ENCODE data around the gene PCDHGB4. TPM values are rescaled to one million over a fixed set of nuclear protein-coding genes. Genes with fewer than 3 reads are reported as not detected.
"Not testable (repeated sequence)": the region's sequence is repeated elsewhere in the genome, so short reads cannot be mapped to it uniquely, and the experiment has no call there.

The PCDHGB4 gene
- total RNA-seq, 1 donor from 2014 or later, result 9.0 TPM

- no peak for DNase-seq (ENCODE audit: low spot score)
- intact Hi-C loops (cut with DNase I), result no loop called here
- ATAC-seq, result no peak
Measured at GRCh38 chr5:141393267-141393666, 5.8 kb downstream of the PCDHGB4 start.

GRCh38 chr5:141394401-141395187 is 7.1 kb downstream of the PCDHGB4 start:
- DNase-seq (ENCODE audit: low spot score); intact Hi-C loops (cut with DNase I); ATAC-seq: not testable (repeated sequence)

GRCh38 chr5:141397756-141398551 is 10.5 kb downstream of the PCDHGB4 start, which contains the start of gene PCDHGB5:
PCDHGB5 (plus strand) TSS chr5:141397947; CDS start chr5:141398128, 181 bp downstream.
- ATAC-seq (peak; percentile 84), DNase-seq (ENCODE audit: low spot score) (peak; percentile 64)
- intact Hi-C loops (cut with DNase I), result not testable (repeated sequence)

GRCh38 chr5:141398608-141399007 is 11.1 kb downstream of the PCDHGB4 start:
- DNase-seq (ENCODE audit: low spot score) (no peak), ATAC-seq (no peak)
- intact Hi-C loops (cut with DNase I), result no loop called here

- ATAC-seq (no peak), DNase-seq (ENCODE audit: low spot score) (no peak)
- intact Hi-C loops (cut with DNase I), result no loop called here
Measured at GRCh38 chr5:141399555-141400258, 12.2 kb downstream of the PCDHGB4 start.

GRCh38 chr5:141402553-141403243 is 15.2 kb downstream of the PCDHGB4 start, which contains the start of gene PCDHGA9:
PCDHGA9 (plus strand) TSS chr5:141402778; CDS start chr5:141402953, 175 bp downstream.
- ATAC-seq (no peak), DNase-seq (ENCODE audit: low spot score) (no peak)
- intact Hi-C loops (cut with DNase I), result no loop called here

DNA sequence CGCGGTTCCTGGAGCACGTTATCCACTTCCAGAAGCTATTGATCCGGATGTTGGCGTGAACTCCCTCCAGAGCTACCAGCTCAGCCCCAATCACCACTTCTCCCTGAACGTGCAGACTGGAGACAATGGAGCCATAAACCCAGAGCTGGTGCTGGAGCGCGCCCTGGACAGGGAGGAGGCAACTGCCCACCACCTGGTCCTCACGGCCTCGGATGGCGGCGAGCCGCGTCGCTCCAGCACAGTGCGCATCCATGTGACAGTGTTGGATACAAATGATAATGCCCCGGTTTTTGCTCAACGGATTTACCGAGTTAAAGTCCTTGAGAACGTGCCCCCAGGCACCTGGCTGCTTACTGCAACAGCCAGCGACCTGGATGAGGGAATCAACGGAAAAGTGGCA is 15.9 kb downstream of the PCDHGB4 start:
- intact Hi-C loops (cut with DNase I), result no loop called here
- DNase-seq (ENCODE audit: low spot score) (no peak), ATAC-seq (no peak)

DNA sequence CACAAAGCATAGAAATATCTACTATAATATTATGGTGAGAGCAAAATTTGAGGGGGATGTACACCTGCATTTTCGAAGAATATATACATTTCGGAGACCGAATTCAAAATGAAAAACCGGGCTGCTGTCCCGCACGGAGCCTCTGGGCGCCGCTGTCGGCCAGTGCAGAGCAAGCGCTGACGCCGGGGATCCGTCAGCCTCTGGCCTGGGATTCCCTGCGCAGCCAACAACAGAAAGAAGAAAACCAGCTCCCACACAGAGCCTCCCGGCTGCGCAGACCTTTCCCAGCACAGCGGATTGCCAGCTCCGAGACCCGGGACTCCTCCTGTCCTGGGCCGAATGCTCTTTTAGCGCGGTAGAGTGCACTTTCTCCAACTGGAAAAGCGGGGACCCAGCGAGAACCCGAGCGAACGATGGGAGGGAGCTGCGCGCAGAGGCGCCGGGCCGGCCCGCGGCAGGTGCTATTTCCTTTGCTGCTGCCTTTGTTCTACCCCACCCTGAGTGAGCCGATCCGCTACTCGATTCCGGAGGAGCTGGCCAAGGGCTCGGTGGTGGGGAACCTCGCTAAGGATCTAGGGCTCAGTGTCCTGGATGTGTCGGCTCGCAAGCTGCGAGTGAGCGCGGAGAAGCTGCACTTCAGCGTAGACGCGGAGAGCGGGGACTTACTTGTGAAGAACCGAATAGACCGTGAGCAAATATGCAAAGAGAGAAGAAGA is 20.4 kb downstream of the PCDHGB4 start, which contains the start of gene PCDHGB6:
TSS of gene PCDHGB6 (plus strand) at position 232 of the 716 bp plus-strand sequence. CDS start at position 414, 182 bp downstream.
- ATAC-seq (peak; percentile 84), DNase-seq (ENCODE audit: low spot score) (peak; percentile 66)
- intact Hi-C loops (cut with DNase I), result not testable (repeated sequence)

DNA sequence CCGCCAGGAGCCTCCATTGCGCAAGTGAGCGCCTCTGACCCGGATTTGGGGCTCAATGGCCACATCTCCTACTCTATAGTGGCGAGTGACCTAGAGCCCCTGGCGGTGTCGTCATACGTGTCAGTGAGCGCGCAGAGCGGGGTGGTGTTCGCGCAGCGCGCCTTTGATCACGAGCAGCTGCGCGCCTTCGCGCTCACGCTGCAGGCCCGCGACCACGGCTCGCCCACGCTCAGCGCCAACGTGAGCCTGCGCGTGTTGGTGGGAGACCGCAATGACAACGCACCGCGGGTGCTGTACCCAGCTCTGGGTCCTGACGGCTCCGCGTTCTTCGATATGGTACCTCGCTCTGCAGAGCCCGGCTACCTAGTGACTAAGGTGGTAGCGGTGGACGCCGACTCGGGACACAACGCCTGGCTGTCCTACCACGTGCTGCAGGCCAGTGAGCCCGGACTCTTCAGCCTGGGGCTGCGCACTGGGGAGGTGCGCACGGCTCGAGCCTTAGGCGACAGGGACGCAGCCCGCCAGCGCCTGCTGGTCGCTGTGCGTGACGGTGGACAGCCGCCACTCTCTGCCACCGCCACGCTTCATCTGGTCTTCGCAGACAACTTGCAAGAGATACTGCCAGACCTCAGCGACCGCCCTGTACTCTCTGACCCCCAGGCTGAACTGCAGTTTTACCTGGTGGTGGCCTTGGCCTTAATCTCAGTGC is 22.3 kb downstream of the PCDHGB4 start:
- ATAC-seq (no peak), DNase-seq (ENCODE audit: low spot score) (no peak)
- intact Hi-C loops (cut with DNase I), result no loop called here

- ATAC-seq (no peak), DNase-seq (ENCODE audit: low spot score) (no peak)
- intact Hi-C loops (cut with DNase I), result no loop called here
Measured at GRCh38 chr5:141411575-141411974, 24.1 kb downstream of the PCDHGB4 start.

DNA sequence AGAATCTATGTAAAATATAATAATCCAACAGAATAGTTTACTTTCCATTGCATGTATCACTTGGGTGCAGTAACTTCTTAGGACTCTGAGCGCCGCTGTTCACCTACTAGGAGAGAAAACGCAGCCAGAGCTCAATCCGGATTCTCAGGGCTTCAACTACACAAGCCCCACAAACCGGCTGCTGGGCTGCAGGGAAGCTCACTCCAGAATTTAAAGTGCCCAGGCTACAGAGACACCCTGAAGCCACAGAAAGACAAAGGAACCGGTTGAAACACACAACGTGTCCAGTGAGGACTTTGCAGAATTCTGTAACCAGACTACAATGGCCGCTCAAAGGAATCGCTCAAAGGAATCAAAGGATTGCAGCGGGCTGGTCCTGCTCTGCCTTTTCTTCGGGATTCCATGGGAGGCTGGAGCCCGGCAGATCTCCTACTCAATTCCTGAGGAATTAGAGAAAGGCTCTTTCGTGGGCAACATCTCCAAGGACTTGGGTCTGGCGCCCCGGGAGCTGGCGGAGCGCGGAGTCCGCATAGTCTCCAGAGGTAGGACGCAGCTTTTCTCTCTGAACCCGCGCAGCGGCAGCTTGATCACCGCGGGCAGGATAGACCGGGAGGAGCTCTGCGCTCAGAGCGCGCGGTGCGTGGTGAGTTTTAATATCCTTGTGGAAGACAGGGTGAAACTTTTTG is 25.5 kb downstream of the PCDHGB4 start, which contains the start of gene PCDHGA10:
TSS of gene PCDHGA10 (plus strand) at position 134 of the 686 bp plus-strand sequence. CDS start at position 323, 189 bp downstream.
- peak; percentile 39 for ATAC-seq
- intact Hi-C loops (cut with DNase I), result no loop called here
- peak; percentile 59 for DNase-seq (ENCODE audit: low spot score)

DNA sequence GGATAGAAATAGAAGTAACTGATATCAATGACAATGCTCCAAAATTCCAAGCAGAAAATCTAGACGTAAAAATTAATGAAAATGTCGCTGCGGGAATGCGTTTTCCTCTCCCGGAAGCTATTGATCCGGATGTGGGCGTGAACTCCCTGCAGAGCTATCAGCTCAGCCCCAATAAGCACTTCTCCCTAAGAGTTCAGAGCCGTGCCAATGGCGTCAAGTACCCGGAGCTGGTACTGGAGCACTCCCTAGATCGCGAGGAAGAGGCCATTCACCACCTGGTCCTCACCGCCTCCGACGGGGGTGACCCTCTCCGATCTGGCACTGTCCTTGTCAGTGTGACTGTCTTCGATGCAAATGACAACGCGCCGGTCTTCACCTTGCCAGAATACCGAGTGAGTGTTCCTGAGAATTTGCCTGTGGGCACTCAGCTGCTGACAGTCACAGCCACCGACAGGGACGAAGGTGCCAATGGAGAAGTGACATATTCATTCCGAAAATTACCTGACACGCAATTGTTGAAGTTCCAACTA is 26.1 kb downstream of the PCDHGB4 start:
- intact Hi-C loops (cut with DNase I), result no loop called here
- DNase-seq (ENCODE audit: low spot score) (no peak), ATAC-seq (no peak)

DNA sequence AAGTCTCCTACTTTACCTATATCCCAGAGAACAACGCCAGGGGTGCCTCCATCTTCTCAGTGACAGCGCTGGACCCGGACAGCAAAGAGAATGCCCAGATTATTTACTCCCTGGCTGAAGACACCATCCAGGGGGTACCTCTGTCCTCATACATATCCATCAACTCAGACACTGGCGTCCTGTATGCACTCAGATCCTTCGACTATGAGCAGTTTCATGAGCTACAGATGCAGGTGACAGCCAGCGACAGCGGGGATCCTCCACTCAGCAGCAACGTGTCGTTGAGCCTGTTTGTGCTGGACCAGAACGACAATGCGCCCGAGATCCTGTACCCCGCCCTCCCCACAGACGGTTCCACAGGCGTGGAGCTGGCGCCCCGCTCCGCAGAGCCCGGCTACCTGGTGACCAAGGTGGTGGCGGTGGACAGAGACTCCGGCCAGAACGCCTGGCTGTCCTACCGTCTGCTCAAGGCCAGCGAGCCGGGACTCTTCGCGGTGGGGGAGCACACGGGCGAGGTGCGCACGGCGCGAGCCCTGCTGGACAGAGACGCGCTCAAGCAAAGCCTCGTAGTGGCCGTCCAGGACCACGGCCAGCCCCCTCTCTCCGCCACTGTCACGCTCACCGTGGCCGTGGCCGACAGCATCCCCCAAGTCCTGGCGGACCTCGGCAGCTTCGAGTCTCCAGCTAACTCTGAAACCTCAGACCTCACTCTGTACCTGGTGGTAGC is 27.2 kb downstream of the PCDHGB4 start:
- ATAC-seq; DNase-seq (ENCODE audit: low spot score); intact Hi-C loops (cut with DNase I): not testable (repeated sequence)

GRCh38 chr5:141415275-141415618 is 27.7 kb downstream of the PCDHGB4 start:
- intact Hi-C loops (cut with DNase I); DNase-seq (ENCODE audit: low spot score); ATAC-seq: not testable (repeated sequence)

DNA sequence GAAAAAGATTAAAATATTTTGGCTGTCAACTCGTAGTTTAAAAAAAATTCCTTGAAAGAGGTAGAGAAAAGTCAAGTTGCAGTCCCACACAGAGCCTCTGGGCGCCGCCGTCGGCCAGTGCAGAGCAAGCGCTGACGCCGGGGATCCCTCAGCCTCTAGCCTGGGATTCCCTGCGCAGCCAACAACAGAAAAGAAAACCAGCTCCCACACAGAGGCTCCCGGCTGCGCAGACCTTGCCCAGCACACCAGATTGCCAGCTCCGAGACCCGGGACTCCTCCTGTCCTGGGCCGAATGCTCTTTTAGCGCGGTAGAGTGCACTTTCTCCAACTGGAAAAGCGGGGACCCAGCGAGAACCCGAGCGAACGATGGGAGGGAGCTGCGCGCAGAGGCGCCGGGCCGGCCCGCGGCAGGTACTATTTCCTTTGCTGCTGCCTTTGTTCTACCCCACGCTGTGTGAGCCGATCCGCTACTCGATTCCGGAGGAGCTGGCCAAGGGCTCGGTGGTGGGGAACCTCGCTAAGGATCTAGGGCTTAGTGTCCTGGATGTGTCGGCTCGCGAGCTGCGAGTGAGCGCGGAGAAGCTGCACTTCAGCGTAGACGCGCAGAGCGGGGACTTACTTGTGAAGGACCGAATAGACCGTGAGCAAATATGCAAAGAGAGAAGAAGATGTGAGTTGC is 30.1 kb downstream of the PCDHGB4 start, which contains the start of gene PCDHGB7:
TSS of gene PCDHGB7 (plus strand) at position 184 of the 679 bp plus-strand sequence. CDS start at position 367, 183 bp downstream.
- ATAC-seq (peak; percentile 94), DNase-seq (ENCODE audit: low spot score) (peak; percentile 78)
- intact Hi-C loops (cut with DNase I), result not testable (repeated sequence)

Data from sciatic nerve (tissue), 2 donors.